GM18951 (cell line): Measurements from ENCODE around the gene AFAP1L2.

ENCODE experiments used
- POLR2A ChIP-seq: IDR thresholded peaks from 4 replicates; pipeline ENCODE4 v1.6.1; 2011; ENCODE audit warnings: mild to moderate bottlenecking; ENCODE audit not compliant: insufficient read length, insufficient read depth; ENCODE audit errors: extremely low read depth
- in situ Hi-C: fragments of 300-500 bp; cut with MboI; formaldehyde crosslinking; loops from one replicate; pipeline ENCODE4 v1.12.0; 2022; ENCODE audit warnings: low sequenced_read_pairs, mixed read lengths, inconsistent platforms; ENCODE audit not compliant: unreplicated experiment

AFAP1L2 gene

GRCh38 chr10:114261076-114261475 lies 143.2 kb downstream of the AFAP1L2 start:
- TF ChIP-seq POLR2A = no peak
- in situ Hi-C loops = no loop called here

GRCh38 chr10:114260366-114260765 lies 143.9 kb downstream of the AFAP1L2 start:
- TF ChIP-seq POLR2A = no peak
- in situ Hi-C loops = no loop called here

- in situ Hi-C loops = no loop called here
- TF ChIP-seq POLR2A = no peak
Observed at GRCh38 chr10:114259824-114260223, 144.5 kb downstream of the AFAP1L2 start.

- no peak for TF ChIP-seq POLR2A
- in situ Hi-C loops = no loop called here
Observed at GRCh38 chr10:114258274-114258840, 145.9 kb downstream of the AFAP1L2 start.

- no peak for TF ChIP-seq POLR2A
- in situ Hi-C loops = no loop called here
Observed at GRCh38 chr10:114257498-114257897, 146.8 kb downstream of the AFAP1L2 start.

GRCh38 chr10:114256822-114257221 lies 147.5 kb downstream of the AFAP1L2 start:
- in situ Hi-C loops = no loop called here
- no peak for TF ChIP-seq POLR2A

GRCh38 chr10:114256008-114256765 lies 148.1 kb downstream of the AFAP1L2 start:
- no peak for TF ChIP-seq POLR2A
- in situ Hi-C loops = no loop called here

GRCh38 chr10:114255227-114255626 lies 149.1 kb downstream of the AFAP1L2 start:
- in situ Hi-C loops = no loop called here
- no peak for TF ChIP-seq POLR2A

GRCh38 chr10:114252883-114253282 lies 151.4 kb downstream of the AFAP1L2 start:
- in situ Hi-C loops = no loop called here
- no peak for TF ChIP-seq POLR2A

- in situ Hi-C loops = no loop called here
Observed at GRCh38 chr10:114252092-114252491, 152.2 kb downstream of the AFAP1L2 start.

GRCh38 chr10:114250716-114251115 lies 153.6 kb downstream of the AFAP1L2 start:
- in situ Hi-C loops = no loop called here
- TF ChIP-seq POLR2A = no peak

More at GRCh38 chr10:114252092-114252491, 152.2 kb downstream of the AFAP1L2 start:
- TF ChIP-seq POLR2A = no peak

- TF ChIP-seq POLR2A = no peak
- in situ Hi-C loops = no loop called here
Observed at GRCh38 chr10:114250236-114250635, 154.1 kb downstream of the AFAP1L2 start.

GRCh38 chr10:114246679-114247305 lies 157.5 kb downstream of the AFAP1L2 start:
- in situ Hi-C loops = no loop called here
- TF ChIP-seq POLR2A = no peak

- in situ Hi-C loops = no loop called here
Observed at GRCh38 chr10:114245121-114245791, 159.0 kb downstream of the AFAP1L2 start.

More at GRCh38 chr10:114245121-114245791, 159.0 kb downstream of the AFAP1L2 start:
- no peak for TF ChIP-seq POLR2A
